PC-9 (cell line): ENCODE measurements around the gene PTGER3.

ENCODE experiments used
- EZH2 ChIP-seq: fragments of 200-600 bp; sonication (generic); IDR thresholded peaks from 2 replicates; pipeline ENCODE4 v1.8.0; 2017; ENCODE audit warnings: antibody characterized with exemption, low read depth
- TF ChIP-seq, protein P1 (sequence below): fragments of 200-600 bp; sonication (generic); conservative IDR thresholded peaks from 2 replicates; pipeline ENCODE4 v1.6.1; 2017; ENCODE audit warnings: mixed run types, antibody characterized with exemption, mild to moderate bottlenecking, moderate library complexity

- TF ChIP-seq, protein P1, sequence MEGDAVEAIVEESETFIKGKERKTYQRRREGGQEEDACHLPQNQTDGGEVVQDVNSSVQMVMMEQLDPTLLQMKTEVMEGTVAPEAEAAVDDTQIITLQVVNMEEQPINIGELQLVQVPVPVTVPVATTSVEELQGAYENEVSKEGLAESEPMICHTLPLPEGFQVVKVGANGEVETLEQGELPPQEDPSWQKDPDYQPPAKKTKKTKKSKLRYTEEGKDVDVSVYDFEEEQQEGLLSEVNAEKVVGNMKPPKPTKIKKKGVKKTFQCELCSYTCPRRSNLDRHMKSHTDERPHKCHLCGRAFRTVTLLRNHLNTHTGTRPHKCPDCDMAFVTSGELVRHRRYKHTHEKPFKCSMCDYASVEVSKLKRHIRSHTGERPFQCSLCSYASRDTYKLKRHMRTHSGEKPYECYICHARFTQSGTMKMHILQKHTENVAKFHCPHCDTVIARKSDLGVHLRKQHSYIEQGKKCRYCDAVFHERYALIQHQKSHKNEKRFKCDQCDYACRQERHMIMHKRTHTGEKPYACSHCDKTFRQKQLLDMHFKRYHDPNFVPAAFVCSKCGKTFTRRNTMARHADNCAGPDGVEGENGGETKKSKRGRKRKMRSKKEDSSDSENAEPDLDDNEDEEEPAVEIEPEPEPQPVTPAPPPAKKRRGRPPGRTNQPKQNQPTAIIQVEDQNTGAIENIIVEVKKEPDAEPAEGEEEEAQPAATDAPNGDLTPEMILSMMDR, result no peak
- TF ChIP-seq EZH2, result no peak
These were observed 8.7 kb downstream of the PTGER3 start for GRCh38 chr1:71038942-71039341.
